ENCODE measurements around the gene RSAD2. TPM values are rescaled to one million over a fixed set of nuclear protein-coding genes. Genes with fewer than 3 reads are reported as not detected.

RSAD2 gene
- total RNA-seq, 3 donors from 2014 or later: 0.33 to 4.8 (median 2.9) TPM

DNA sequence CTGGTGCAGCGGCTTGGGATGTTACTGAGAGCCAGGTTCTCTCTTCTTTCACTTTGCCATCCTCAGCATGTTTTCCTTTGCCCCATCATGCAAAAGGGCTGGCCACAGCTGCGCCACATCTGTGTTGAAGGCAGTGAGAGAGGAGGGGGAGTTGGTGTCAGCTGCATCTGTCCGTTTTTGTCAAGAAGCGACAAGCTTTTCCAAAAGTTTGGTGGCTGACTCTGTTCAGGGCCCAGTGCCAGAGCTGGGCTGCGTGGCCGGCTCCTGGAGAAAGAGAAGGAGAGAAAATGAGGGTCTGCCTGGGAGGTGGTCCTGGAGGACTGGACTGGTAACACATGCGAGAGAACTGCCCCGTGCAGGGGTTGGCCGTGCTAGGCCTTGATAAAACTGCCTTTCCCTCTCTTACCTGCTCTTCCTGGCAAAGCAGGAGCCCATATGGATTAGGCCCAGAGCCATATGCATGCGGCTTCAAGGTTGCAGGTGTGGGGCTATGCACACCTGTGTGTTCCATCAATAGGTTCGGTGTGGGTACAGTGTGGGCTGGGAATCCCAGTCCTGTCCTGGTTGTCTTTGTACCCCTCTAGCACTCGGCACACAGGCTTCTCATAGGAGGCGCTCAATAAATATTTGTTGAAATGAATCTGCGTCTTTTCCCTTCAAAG is 48.6 kb downstream of the RSAD2 start:
- H3K27ac ChIP-seq: no peak overlapping the region
- no peaks in the 10 kb centered on the region for H3K4me1 ChIP-seq
- no peak for DNase-seq (ENCODE audit: low spot score in 2 of 2)
- H3K36me3 ChIP-seq: no peaks in the 10 kb centered on the region
- H3K9me3 ChIP-seq: no peaks in the 10 kb centered on the region
- TF ChIP-seq POLR2AphosphoS5 (IDR thresholded peaks at IDR 0.05): no peak
- TF ChIP-seq, protein P1, sequence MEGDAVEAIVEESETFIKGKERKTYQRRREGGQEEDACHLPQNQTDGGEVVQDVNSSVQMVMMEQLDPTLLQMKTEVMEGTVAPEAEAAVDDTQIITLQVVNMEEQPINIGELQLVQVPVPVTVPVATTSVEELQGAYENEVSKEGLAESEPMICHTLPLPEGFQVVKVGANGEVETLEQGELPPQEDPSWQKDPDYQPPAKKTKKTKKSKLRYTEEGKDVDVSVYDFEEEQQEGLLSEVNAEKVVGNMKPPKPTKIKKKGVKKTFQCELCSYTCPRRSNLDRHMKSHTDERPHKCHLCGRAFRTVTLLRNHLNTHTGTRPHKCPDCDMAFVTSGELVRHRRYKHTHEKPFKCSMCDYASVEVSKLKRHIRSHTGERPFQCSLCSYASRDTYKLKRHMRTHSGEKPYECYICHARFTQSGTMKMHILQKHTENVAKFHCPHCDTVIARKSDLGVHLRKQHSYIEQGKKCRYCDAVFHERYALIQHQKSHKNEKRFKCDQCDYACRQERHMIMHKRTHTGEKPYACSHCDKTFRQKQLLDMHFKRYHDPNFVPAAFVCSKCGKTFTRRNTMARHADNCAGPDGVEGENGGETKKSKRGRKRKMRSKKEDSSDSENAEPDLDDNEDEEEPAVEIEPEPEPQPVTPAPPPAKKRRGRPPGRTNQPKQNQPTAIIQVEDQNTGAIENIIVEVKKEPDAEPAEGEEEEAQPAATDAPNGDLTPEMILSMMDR (IDR thresholded peaks at IDR 0.05): no peak
- no peak for TF ChIP-seq POLR2A (IDR thresholded peaks at IDR 0.05)
- no peaks in the 10 kb centered on the region for H3K27me3 ChIP-seq
- no peak overlapping the region for H3K4me3 ChIP-seq
- intact Hi-C loops (cut with DNase I; ENCODE audit: low total_unique reads): no loop called here

DNA sequence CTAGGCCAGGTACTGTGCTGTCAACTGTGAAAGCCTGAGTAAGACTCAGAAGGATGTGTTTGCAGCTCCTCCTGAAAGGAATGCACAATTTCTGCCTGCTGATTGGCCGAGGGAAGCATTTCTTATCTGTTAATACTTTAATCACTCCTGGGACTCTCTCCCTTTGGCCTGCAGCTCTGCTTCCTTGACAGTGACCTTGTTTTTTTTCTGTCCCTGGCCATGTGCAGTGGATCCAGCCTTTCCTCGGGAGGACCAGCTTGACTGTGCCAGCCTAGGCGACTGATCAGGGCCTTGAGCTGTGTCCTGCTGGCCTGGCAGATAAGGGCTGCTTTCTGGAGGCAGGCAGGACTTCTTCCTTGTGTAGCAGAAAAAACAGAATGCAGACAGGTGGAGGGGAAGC is 49.6 kb downstream of the RSAD2 start:
- no peak for DNase-seq (ENCODE audit: low spot score in 2 of 2)
- H3K9me3 ChIP-seq: no peaks in the 10 kb centered on the region
- H3K4me1 ChIP-seq: no peaks in the 10 kb centered on the region
- no peak for TF ChIP-seq POLR2A (IDR thresholded peaks at IDR 0.05)
- TF ChIP-seq POLR2AphosphoS5 (IDR thresholded peaks at IDR 0.05): no peak
- no peak overlapping the region for H3K27ac ChIP-seq
- H3K4me3 ChIP-seq: no peak overlapping the region
- intact Hi-C loops (cut with DNase I; ENCODE audit: low total_unique reads): no loop called here
- no peaks in the 10 kb centered on the region for H3K36me3 ChIP-seq
- H3K27me3 ChIP-seq: no peaks in the 10 kb centered on the region

DNA sequence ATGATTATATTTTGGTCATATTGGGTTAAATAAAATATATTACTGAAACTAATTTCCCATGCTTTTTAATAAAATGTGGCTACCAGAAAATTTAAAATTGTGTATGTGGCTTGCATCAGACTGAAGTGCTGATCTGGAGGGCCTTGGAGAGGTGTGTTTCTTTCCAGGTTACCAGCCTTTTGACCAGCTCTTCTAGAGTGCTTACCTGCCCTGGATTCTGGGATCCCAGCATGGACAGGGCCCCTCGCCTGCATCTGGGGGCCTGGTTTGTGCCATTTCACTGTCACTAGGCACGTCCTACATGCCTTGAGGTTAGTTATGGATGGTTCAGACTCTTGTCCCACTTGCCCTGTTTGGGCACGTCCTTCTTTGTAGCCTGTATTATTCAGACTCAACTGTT is 50.2 kb downstream of the RSAD2 start:
- Histone ChIP-seq H3K27ac (no peak overlapping the region), H3K36me3 (no peaks in the 10 kb centered on the region), H3K9me3 (no peaks in the 10 kb centered on the region), H3K4me3 (no peak overlapping the region), H3K27me3 (no peaks in the 10 kb centered on the region), H3K4me1 (no peaks in the 10 kb centered on the region)
- intact Hi-C loops (cut with DNase I; ENCODE audit: low total_unique reads): no loop called here
- no peak for DNase-seq (ENCODE audit: low spot score in 2 of 2)
- TF ChIP-seq, protein P1 (IDR thresholded peaks at IDR 0.05): no peak
- TF ChIP-seq POLR2AphosphoS5 (IDR thresholded peaks at IDR 0.05): no peak
- TF ChIP-seq POLR2A (IDR thresholded peaks at IDR 0.05): no peak

DNA sequence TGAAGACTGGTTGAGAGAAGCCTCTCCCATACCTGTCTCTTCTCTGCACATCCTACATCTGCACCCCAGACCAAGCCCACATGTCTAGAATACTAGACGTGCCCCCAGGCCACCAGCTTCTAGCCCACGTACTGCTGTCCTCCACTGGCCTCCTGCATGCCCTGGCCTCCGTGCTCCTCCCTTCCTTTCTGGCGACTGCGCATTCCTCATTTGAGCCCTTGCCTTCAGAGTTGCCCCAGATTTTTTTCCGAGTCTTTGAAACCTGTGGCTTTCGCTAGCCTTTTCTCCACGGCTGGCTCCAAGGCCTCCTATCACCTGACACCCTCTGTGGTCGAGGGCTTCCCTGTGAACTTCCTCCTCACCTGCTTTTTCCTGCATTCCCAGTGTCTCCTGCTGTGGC is 50.9 kb downstream of the RSAD2 start:
- no peak for DNase-seq (ENCODE audit: low spot score in 2 of 2)
- H3K27me3 ChIP-seq: no peaks in the 10 kb centered on the region
- H3K4me3 ChIP-seq: no peak overlapping the region
- intact Hi-C loops (cut with DNase I; ENCODE audit: low total_unique reads): no loop called here
- no peak overlapping the region for H3K27ac ChIP-seq
- no peaks in the 10 kb centered on the region for H3K4me1 ChIP-seq
- no peaks in the 10 kb centered on the region for H3K36me3 ChIP-seq
- TF ChIP-seq, protein P1 (IDR thresholded peaks at IDR 0.05): no peak
- TF ChIP-seq POLR2AphosphoS5 (IDR thresholded peaks at IDR 0.05) (no peak), POLR2A (IDR thresholded peaks at IDR 0.05) (no peak)
- H3K9me3 ChIP-seq: no peaks in the 10 kb centered on the region

DNA sequence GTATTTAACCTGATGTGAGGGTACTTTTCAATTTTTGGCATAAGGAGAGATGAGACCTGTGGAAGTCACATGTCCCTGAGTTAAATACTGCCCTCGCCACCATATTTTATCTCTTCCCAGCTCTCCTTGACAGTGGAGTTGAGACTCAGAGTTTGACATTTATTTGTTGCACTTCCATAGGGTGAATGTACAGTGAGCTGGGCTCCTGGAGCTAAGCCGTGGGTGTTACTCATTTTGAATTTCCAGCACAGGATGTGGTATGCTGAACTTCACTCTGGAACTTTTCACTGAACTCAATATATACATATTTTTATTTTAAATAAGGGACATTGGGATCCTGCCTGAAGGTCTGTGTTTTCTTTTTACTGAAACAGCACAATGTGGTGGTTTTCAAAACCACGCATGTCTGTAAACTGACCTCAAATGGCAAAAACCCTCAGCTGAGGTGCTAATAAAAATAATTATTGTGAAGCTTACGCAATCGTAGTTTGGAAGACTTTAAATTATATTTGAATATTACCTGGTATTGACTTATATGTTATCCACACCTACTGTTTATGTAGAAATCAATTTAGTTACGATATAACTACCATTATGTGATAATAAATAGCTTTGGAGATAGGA is 51.7 kb downstream of the RSAD2 start:
- no peak overlapping the region for H3K4me3 ChIP-seq
- no peak for TF ChIP-seq POLR2AphosphoS5 (IDR thresholded peaks at IDR 0.05)
- TF ChIP-seq, protein P1 (IDR thresholded peaks at IDR 0.05): no peak
- TF ChIP-seq POLR2A (IDR thresholded peaks at IDR 0.05): no peak
- H3K9me3 ChIP-seq: no peaks in the 10 kb centered on the region
- no peaks in the 10 kb centered on the region for H3K27me3 ChIP-seq
- intact Hi-C loops (cut with DNase I; ENCODE audit: low total_unique reads): no loop called here
- no peaks in the 10 kb centered on the region for H3K4me1 ChIP-seq
- no peak for DNase-seq (ENCODE audit: low spot score in 2 of 2)
- no peak overlapping the region for H3K27ac ChIP-seq
- no peaks in the 10 kb centered on the region for H3K36me3 ChIP-seq

Data from breast epithelium (tissue), 4 donors.